NCI-H1105 treated with DMSO at 0.1 percent for 48 hours (cell line): ENCODE results near the gene TMC5.
"Not testable (repeated sequence)": the region's sequence is repeated elsewhere in the genome, so short reads cannot be mapped to it uniquely, and the experiment has no call there.

Experiments
- DNase-seq: peaks from one replicate; lab custom pipeline; 2025; lab: John Stamatoyannopoulos, UW

TMC5 gene

GRCh38 chr16:19397373-19397772 lies 20.3 kb upstream of the TMC5 start:
- DNase-seq, result not testable (repeated sequence)

GRCh38 chr16:19400711-19401110 lies 17.0 kb upstream of the TMC5 start:
- no peak for DNase-seq

GRCh38 chr16:19406891-19407491 lies 10.7 kb upstream of the TMC5 start:
- no peak for DNase-seq

- DNase-seq, result no peak
Measured at GRCh38 chr16:19410435-19411171, 7.1 kb upstream of the TMC5 start.

GRCh38 chr16:19411298-19411697 lies 6.4 kb upstream of the TMC5 start:
- DNase-seq, result no peak

- DNase-seq, result not testable (repeated sequence)
Measured at GRCh38 chr16:19412055-19412454, 5.6 kb upstream of the TMC5 start.

GRCh38 chr16:19415461-19415860 lies 2.2 kb upstream of the TMC5 start:
- peak; percentile 38 for DNase-seq

GRCh38 chr16:19415918-19416317 lies 1.8 kb upstream of the TMC5 start:
- DNase-seq, result no peak

- DNase-seq, result no peak
Measured at GRCh38 chr16:19418200-19418599, 517 bp downstream of the TMC5 start.

- DNase-seq, result no peak
Measured at GRCh38 chr16:19419698-19420075, 2.0 kb downstream of the TMC5 start.

GRCh38 chr16:19424478-19424877 lies 6.8 kb downstream of the TMC5 start:
- no peak for DNase-seq

GRCh38 chr16:19430345-19430744 lies 12.7 kb downstream of the TMC5 start:
- DNase-seq, result no peak

- DNase-seq, result no peak
Measured at GRCh38 chr16:19431636-19432340, 14.1 kb downstream of the TMC5 start.

- no peak for DNase-seq
Measured at GRCh38 chr16:19432429-19432828, 14.7 kb downstream of the TMC5 start.

- no peak for DNase-seq
Measured at GRCh38 chr16:19434584-19434983, 16.9 kb downstream of the TMC5 start.

GRCh38 chr16:19436540-19436939 lies 18.9 kb downstream of the TMC5 start:
- no peak for DNase-seq

GRCh38 chr16:19437280-19437679 lies 19.6 kb downstream of the TMC5 start:
- no peak for DNase-seq

- no peak for DNase-seq
Measured at GRCh38 chr16:19438739-19439138, 21.1 kb downstream of the TMC5 start.

GRCh38 chr16:19439483-19439882 lies 21.8 kb downstream of the TMC5 start:
- no peak for DNase-seq

- no peak for DNase-seq
Measured at GRCh38 chr16:19443659-19444058, 26.0 kb downstream of the TMC5 start.

GRCh38 chr16:19446300-19446846 lies 28.7 kb downstream of the TMC5 start:
- no peak for DNase-seq

- no peak for DNase-seq
Measured at GRCh38 chr16:19446886-19447285, 29.2 kb downstream of the TMC5 start.

GRCh38 chr16:19450186-19450585 lies 32.5 kb downstream of the TMC5 start:
- DNase-seq, result no peak
